Thyroid gland (tissue), 4 donors: ENCODE measurements around the gene C3orf38.

Experiments
- POLR2A ChIP-seq, 2 donors: fragments of 450-650 bp; IDR thresholded peaks; one replicate each; pipeline ENCODE4 v1.6.1; 2017; ENCODE audit warnings: antibody characterized with exemption in 2 of 2, mild to moderate bottlenecking in 2 of 2, moderate library complexity in 1 of 2
- TF ChIP-seq, protein P1 (sequence below), 6 experiments: fragments of 200-600 bp in 3 of 6; fragments of 450-650 bp in 3 of 6; sonication (generic) in 3 of 6; IDR thresholded peaks; one replicate each; pipeline ENCODE4 v1.5.1; 2016 to 2019; ENCODE audit warnings: antibody characterized with exemption in 6 of 6, mild to moderate bottlenecking in 2 of 6, inconsistent platforms in 1 of 6, moderate library complexity in 1 of 6

DNA sequence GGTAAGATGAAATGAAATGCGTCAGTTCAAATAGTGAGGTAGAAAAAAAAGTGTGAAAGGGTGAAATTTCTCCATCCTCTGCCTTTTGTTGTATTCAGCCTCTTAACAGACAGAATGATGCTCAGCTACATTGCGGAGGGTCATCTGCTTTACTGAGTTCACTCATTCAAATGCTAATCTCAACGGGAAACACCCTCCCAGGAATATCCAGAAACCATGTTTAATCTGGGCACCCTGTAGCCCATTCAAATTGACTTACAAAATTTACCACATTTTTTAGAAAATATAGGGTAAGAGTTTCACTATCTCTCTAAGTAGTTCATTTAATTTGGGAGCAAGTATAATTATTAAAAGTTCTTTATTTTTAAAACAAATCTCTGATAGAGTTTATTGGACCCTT lies 42.9 kb downstream of the C3orf38 start:
- no peak for TF ChIP-seq POLR2A (IDR thresholded peaks at IDR 0.05)
- TF ChIP-seq, protein P1, sequence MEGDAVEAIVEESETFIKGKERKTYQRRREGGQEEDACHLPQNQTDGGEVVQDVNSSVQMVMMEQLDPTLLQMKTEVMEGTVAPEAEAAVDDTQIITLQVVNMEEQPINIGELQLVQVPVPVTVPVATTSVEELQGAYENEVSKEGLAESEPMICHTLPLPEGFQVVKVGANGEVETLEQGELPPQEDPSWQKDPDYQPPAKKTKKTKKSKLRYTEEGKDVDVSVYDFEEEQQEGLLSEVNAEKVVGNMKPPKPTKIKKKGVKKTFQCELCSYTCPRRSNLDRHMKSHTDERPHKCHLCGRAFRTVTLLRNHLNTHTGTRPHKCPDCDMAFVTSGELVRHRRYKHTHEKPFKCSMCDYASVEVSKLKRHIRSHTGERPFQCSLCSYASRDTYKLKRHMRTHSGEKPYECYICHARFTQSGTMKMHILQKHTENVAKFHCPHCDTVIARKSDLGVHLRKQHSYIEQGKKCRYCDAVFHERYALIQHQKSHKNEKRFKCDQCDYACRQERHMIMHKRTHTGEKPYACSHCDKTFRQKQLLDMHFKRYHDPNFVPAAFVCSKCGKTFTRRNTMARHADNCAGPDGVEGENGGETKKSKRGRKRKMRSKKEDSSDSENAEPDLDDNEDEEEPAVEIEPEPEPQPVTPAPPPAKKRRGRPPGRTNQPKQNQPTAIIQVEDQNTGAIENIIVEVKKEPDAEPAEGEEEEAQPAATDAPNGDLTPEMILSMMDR (IDR thresholded peaks at IDR 0.05) = no peak
